ENCODE data around the gene TRDN. TPM values are rescaled to one million over a fixed set of nuclear protein-coding genes. Genes with fewer than 3 reads are reported as not detected.

Gene TRDN
- total RNA-seq, 3 donors from 2014 or later (not counting 1 experiment from before 2014, with no cell fraction given), result not detected

- Histone ChIP-seq H3K9me3 (ENCODE audit: control insufficient read depth, insufficient read depth, low read length) (no peaks in the 10 kb centered on the region), H3K27me3 (ENCODE audit: control insufficient read depth, insufficient read depth, low read length) (no peaks in the 10 kb centered on the region), H3K4me1 (ENCODE audit: control insufficient read depth, insufficient read depth, low read length) (no peaks in the 10 kb centered on the region), H3K27ac (ENCODE audit: low read length) (no peak overlapping the region), H3K4me3 (ENCODE audit: low read length) (no peak overlapping the region), H3K36me3 (ENCODE audit: control insufficient read depth, insufficient read depth, low read length) (no peaks in the 10 kb centered on the region)
- H3K27me3 Mint-ChIP-seq (ENCODE audit: low read depth in 2 of 2), result no peaks in the 10 kb centered on the region
- WGBS (ENCODE audit: insufficient coverage), result 56% methylated on average over 1 of the region's 3 CpGs
- intact Hi-C loops (cut with micrococcal nuclease), result no loop called here
- ATAC-seq (no peak), DNase-seq (no peak)
- H3K27ac Mint-ChIP-seq, result no peak overlapping the region
- H3K4me3 Mint-ChIP-seq, result no peak overlapping the region
- H3K36me3 Mint-ChIP-seq, result no peaks in the 10 kb centered on the region
- no peaks in the 10 kb centered on the region for H3K4me1 Mint-ChIP-seq
- H3K9me3 Mint-ChIP-seq, result peaks cover 2 to 13% of the 10 kb centered on the region in 2 donors
- TF ChIP-seq, protein P1, sequence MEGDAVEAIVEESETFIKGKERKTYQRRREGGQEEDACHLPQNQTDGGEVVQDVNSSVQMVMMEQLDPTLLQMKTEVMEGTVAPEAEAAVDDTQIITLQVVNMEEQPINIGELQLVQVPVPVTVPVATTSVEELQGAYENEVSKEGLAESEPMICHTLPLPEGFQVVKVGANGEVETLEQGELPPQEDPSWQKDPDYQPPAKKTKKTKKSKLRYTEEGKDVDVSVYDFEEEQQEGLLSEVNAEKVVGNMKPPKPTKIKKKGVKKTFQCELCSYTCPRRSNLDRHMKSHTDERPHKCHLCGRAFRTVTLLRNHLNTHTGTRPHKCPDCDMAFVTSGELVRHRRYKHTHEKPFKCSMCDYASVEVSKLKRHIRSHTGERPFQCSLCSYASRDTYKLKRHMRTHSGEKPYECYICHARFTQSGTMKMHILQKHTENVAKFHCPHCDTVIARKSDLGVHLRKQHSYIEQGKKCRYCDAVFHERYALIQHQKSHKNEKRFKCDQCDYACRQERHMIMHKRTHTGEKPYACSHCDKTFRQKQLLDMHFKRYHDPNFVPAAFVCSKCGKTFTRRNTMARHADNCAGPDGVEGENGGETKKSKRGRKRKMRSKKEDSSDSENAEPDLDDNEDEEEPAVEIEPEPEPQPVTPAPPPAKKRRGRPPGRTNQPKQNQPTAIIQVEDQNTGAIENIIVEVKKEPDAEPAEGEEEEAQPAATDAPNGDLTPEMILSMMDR (IDR thresholded peaks at IDR 0.05), result no peak
These were observed 19.8 kb downstream of the TRDN start for GRCh38 chr6:123616942-123617341.

- no peak overlapping the region for H3K27ac Mint-ChIP-seq
- H3K4me1 Mint-ChIP-seq, result no peaks in the 10 kb centered on the region
- TF ChIP-seq, protein P1 (IDR thresholded peaks at IDR 0.05), result no peak
- no peaks in the 10 kb centered on the region for H3K27me3 ChIP-seq (ENCODE audit: control insufficient read depth, insufficient read depth, low read length)
- H3K4me1 ChIP-seq (ENCODE audit: control insufficient read depth, insufficient read depth, low read length), result no peaks in the 10 kb centered on the region
- peaks cover 2 to 9% of the 10 kb centered on the region in 2 donors for H3K9me3 Mint-ChIP-seq
- intact Hi-C loops (cut with micrococcal nuclease), result no loop called here
- DNase-seq, result no peak
- no peak for ATAC-seq
- WGBS (ENCODE audit: insufficient coverage), result 84% methylated on average over 3 of the region's 5 CpGs
- H3K4me3 ChIP-seq (ENCODE audit: low read length), result no peak overlapping the region
- H3K9me3 ChIP-seq (ENCODE audit: control insufficient read depth, insufficient read depth, low read length), result no peaks in the 10 kb centered on the region
- no peak overlapping the region for H3K27ac ChIP-seq (ENCODE audit: low read length)
- no peaks in the 10 kb centered on the region for H3K36me3 Mint-ChIP-seq
- H3K36me3 ChIP-seq (ENCODE audit: control insufficient read depth, insufficient read depth, low read length), result no peaks in the 10 kb centered on the region
- H3K4me3 Mint-ChIP-seq, result no peak overlapping the region
- no peaks in the 10 kb centered on the region for H3K27me3 Mint-ChIP-seq (ENCODE audit: low read depth in 2 of 2)
These were observed 20.7 kb downstream of the TRDN start for GRCh38 chr6:123616016-123616415.

- intact Hi-C loops (cut with micrococcal nuclease), result no loop called here
- Mint-ChIP-seq H3K9me3 (peaks cover 0 to 2% of the 10 kb centered on the region in 2 donors), H3K36me3 (no peaks in the 10 kb centered on the region), H3K27me3 (ENCODE audit: low read depth in 2 of 2) (no peaks in the 10 kb centered on the region), H3K27ac (no peak overlapping the region), H3K4me1 (no peaks in the 10 kb centered on the region), H3K4me3 (no peak overlapping the region)
- TF ChIP-seq, protein P1 (IDR thresholded peaks at IDR 0.05), result no peak
- H3K27ac ChIP-seq (ENCODE audit: low read length), result no peak overlapping the region
- no peak overlapping the region for H3K4me3 ChIP-seq (ENCODE audit: low read length)
- ATAC-seq (no peak), DNase-seq (no peak)
- H3K36me3 ChIP-seq (ENCODE audit: control insufficient read depth, insufficient read depth, low read length), result no peaks in the 10 kb centered on the region
- no peaks in the 10 kb centered on the region for H3K27me3 ChIP-seq (ENCODE audit: control insufficient read depth, insufficient read depth, low read length)
- no peaks in the 10 kb centered on the region for H3K4me1 ChIP-seq (ENCODE audit: control insufficient read depth, insufficient read depth, low read length)
- no peaks in the 10 kb centered on the region for H3K9me3 ChIP-seq (ENCODE audit: control insufficient read depth, insufficient read depth, low read length)
These were observed 26.0 kb downstream of the TRDN start for GRCh38 chr6:123610779-123611178.

DNA sequence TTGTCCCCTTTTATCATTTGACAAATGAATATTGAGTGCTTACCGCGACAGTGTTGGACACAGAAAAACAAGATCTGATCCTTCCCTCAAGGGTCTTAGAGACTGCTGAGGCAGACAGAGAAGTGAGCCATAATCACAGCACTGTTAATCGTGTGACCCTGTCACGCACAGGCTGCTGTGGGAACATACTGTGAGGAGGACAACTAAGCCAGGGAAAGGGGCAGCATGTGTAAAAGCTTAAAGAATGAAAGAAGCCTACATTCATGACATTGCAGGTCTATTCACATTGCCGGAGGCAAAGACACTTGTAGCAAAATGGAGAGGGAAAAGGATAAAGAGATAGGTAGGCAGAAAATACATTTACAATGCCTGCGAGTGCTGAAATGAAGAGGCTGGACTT lies 32.7 kb downstream of the TRDN start:
- WGBS (ENCODE audit: insufficient coverage), result 82% methylated on average over 5 of the region's 6 CpGs
- Histone ChIP-seq H3K36me3 (ENCODE audit: control insufficient read depth, insufficient read depth, low read length) (no peaks in the 10 kb centered on the region), H3K4me3 (ENCODE audit: low read length) (no peak overlapping the region), H3K27me3 (ENCODE audit: control insufficient read depth, insufficient read depth, low read length) (no peaks in the 10 kb centered on the region), H3K4me1 (ENCODE audit: control insufficient read depth, insufficient read depth, low read length) (no peaks in the 10 kb centered on the region), H3K27ac (ENCODE audit: low read length) (no peak overlapping the region), H3K9me3 (ENCODE audit: control insufficient read depth, insufficient read depth, low read length) (no peaks in the 10 kb centered on the region)
- TF ChIP-seq, protein P1 (IDR thresholded peaks at IDR 0.05), result no peak
- H3K4me3 Mint-ChIP-seq, result no peak overlapping the region
- H3K4me1 Mint-ChIP-seq, result no peaks in the 10 kb centered on the region
- H3K27me3 Mint-ChIP-seq (ENCODE audit: low read depth in 2 of 2), result no peaks in the 10 kb centered on the region
- H3K36me3 Mint-ChIP-seq, result no peaks in the 10 kb centered on the region
- no peak for ATAC-seq
- peaks cover 3 to 6% of the 10 kb centered on the region in 2 donors for H3K9me3 Mint-ChIP-seq
- no peak for DNase-seq
- intact Hi-C loops (cut with micrococcal nuclease), result no loop called here
- H3K27ac Mint-ChIP-seq, result no peak overlapping the region

Data from natural killer cell (primary cell).